HG03469 (cell line): Measurements from ENCODE around the gene PEX16.
"Not testable (repeated sequence)": the region's sequence is repeated elsewhere in the genome, so short reads cannot be mapped to it uniquely, and the experiment has no call there.

Experiments
- ATAC-seq: cut with Tn5 transposase; IDR thresholded peaks from one replicate; pipeline ENCODE4 v1.9.1; 2021; ENCODE audit warnings: mild to moderate bottlenecking, moderate library complexity, moderate number of reproducible peaks; ENCODE audit not compliant: unreplicated experiment

Gene PEX16

DNA sequence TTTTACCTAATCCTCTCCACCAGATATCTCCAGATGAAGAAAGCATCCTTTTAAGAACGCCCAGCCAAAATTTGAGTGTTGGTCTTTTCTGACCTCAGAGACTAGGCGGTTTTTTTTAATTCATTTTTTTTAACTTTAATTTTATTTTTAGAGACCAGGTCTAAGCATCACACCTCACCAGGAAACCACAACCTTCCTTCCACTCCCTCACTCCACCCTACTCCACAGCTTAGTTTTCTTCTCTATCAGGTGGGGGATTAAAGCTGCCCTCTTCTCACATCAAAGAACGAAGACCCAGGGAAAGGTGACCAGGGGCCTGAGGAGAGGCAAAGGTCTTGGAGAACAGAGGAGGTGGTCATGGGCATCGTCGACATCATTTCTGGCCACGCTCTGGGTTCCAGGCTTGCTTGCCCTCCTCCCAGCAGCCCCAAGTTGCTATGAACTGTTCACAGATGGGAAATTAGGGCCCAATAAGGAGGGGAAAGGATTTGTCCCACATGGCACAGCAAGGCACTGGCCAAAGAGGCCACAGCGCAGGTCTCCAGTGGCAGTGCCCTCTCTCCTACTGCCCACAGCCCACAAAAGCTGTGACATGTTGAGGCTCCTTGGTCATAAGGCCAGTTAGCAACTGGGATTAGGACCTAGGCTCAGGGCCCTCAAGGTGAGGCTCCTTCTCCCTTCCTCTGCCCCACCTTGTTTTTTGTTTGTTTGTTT lies 1.4 kb upstream of the PEX16 start:
- no peak for ATAC-seq

DNA sequence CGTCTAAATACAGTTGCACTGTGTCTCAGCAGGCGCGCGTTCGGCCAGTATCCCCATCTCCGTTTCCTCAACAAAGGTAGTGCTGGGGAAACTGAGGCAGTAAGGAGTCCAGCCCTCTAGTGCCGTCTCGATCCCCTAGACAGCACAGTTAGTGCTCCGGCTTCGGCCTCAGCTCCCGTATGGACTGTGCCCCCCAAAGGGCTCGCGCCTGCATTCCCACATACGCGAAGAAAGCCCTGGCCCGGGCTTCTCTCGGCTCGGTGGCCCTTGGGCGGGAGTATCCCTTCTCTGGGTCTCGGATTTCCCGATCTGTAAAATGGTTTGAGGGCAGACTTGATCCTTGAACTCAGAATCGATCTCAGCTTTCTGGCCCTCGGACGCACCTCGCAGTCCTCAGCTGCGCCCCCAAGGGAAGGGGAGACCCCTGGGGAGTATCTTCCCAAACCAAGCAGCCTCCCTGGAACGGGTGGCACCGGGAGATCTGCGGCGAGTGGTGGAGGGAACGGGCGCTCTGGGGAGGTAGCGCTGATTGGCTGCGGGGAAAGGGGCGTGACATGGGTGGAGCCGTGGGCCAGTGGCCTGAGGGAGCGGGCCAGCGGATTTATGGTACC lies 759 bp upstream of the PEX16 start:
- no peak for ATAC-seq

- no peak for ATAC-seq
Measured at GRCh38 chr11:45917286-45917622, 423 bp downstream of the PEX16 start.

DNA sequence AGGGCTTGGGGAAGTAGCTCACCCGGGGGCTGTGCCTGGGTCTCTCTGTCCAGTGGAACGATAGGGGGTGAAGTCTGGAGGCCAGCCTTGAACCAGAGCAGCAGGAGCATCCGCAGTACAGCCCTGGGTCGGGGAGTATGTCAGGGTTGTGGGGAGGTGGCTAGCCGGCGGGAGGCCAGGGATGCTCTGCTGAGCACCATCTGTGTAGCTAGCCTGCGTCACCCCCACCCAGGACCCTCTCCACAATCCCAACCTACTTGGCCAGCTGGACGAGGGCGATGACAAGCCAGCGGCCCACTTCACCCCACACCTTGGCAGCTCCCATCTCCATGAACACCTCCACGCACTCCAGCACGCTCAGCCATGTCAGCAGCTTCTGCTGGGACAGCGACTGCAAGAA lies 2.2 kb downstream of the PEX16 start:
- ATAC-seq, result no peak

- no peak for ATAC-seq
Measured at GRCh38 chr11:45913942-45914635, 3.6 kb downstream of the PEX16 start.

DNA sequence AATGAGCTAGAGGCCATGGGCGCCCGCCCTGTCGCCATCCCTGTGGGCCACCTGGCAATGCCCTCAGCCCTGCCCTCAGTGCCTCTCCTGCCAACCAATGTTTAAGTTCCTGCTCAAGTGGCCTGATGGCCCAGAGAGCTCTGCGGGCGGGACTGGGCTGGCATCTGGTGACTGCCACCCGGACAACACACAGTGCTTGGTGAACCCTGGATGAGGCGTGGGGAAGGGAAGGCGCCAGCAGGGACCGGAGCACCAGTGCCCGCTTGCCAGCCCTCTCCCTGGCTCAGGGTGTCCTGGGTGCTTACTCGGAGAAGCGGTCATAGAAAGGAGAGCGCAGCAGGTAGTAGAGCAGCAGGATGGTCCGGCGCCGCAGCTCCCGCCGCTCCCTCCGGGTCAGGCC lies 4.2 kb downstream of the PEX16 start:
- no peak for ATAC-seq

DNA sequence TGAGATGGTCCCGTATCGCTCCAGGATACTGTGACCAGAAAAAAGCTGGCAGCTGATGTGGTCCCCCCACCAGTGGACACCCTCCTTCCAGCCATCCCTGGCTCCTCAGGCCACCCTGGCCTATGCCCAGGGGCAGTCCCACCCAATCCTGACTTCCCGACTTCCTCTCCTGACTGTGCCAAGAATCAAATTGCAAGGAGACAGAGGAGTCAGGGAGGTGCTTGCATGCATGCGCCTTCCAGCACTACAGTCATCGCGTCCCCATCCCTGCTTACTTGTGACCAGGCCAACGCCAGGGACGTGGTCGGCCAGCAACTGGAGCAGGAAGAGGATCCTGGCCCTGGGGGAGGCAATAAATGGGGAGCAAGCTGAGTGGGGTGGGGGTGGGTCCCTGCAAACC lies 7.1 kb downstream of the PEX16 start:
- no peak for ATAC-seq

DNA sequence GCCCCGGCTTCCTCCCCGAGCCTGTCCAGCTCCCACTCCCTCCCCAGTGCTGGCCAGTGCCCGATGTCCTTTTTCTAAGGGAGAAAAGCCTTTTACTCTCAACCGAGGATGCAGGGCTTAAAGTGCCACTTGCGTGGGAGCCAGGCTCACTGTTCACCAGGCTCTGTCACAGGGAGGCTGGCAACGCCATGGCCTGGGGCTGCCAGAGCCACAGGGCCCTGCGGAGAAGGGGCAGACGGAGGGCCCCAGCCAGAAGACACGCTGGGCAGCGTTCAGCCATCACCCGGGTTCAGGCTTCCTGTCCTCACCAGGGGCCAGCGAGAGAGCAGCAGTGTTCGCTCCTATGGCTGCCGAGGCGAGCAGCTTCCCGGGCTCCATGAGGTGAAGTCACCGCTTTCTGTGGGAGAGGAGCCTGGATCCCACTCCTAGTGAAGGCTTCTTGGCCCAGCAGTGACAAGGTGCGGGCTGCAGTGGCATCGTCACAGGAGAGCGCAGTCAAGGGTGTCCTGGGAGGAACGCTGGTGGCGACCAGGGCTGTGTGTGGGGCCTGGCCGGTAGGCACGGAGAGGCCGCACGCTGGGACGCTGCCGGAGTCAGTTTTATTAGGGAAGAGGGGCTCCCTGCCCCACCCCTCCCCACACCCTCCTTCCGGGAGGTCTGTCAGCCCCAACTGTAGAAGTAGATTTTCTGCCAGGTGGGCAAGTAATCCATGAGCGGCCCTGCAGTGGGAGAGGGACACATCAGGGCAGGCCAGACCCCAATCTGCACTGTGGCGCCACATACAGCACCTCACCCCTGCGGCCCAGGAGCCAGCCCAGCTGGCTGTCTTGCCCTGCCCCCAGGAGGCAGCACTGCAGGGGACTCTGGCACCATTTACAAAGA lies 7.8 kb downstream of the PEX16 start:
- no peak for ATAC-seq

DNA sequence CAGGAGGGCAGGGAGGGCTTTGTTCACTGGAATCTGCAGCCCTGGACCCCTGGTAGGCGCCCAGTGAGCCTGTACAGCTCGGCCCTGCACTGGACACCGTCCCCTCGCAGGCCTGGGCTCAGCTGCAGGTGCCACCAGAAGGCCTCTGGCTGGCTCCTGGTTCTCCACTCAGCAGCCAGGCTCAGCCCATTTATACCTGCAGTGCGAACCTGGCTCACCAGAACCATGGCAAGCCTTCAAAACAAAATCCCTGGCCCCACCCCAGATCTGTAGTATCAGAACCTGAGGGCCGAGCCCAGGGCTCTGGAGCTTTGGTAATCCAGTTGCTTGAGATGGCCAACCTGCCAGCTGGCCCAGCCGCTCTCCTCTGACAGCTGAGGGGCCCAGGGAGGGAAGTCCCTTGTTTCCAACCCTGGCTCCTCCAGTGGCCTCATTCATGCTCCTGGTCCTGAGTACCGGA lies 9.7 kb downstream of the PEX16 start:
- no peak for ATAC-seq

- ATAC-seq, result no peak
Measured at GRCh38 chr11:45906965-45907611, 10.6 kb downstream of the PEX16 start, which contains the start of gene FREY1. Gene FREY1, minus strand, starts transcription at chr11:45907271. Its CDS starts 26 bp downstream, at chr11:45907245.

- ATAC-seq, result no peak
Measured at GRCh38 chr11:45906096-45906682, 11.5 kb downstream of the PEX16 start.

GRCh38 chr11:45905576-45905975 lies 12.1 kb downstream of the PEX16 start:
- not testable (repeated sequence) for ATAC-seq

GRCh38 chr11:45905095-45905494 lies 12.6 kb downstream of the PEX16 start:
- no peak for ATAC-seq

- no peak for ATAC-seq
Measured at GRCh38 chr11:45904309-45904915, 13.3 kb downstream of the PEX16 start.

DNA sequence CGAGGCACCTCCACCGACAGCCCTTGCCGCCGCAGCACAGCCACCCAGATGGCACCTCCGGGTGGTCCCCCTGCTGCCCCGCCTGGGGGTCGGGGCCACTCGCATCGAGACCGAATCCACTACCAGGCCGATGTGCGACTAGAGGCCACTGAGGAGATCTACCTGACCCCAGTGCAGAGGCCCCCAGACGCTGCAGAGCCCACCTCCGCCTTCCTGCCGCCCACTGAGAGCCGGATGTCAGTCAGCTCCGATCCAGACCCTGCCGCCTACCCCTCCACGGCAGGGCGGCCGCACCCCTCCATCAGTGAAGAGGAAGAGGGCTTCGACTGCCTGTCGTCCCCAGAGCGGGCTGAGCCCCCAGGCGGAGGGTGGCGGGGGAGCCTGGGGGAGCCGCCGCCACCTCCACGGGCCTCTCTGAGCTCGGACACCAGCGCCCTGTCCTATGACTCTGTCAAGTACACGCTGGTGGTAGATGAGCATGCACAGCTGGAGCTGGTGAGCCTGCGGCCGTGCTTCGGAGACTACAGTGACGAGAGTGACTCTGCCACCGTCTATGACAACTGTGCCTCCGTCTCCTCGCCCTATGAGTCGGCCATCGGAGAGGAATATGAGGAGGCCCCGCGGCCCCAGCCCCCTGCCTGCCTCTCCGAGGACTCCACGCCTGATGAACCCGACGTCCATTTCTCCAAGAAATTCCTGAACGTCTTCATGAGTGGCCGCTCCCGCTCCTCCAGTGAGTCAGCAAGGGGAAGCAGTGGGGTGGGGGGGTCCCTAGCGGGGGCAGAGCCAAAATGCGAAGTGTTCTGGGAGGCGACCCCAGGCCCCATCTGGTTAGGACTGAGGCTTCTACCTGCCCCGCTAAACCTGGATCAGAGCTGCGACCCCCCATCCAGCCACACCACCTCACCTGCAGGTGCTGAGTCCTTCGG lies 15.0 kb downstream of the PEX16 start:
- no peak for ATAC-seq

DNA sequence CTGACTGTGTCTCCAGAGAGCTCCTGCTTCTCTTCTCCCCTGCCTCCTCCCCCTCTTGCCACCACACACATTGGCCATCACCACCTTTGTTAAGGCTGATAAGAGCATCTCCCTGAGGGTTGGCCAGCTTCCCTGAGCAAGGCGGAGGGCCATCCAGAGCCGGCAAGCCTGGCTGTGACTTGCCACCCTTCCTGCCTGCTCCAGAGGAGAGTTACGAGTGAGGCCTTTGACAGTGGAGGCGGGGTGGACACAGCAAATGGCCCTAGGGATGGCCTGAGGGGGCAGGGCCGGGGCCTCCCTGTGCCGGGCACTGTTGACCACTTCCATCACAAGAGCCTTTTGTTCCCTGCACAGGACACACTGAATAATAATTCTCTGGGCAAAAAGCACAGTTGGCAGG lies 16.1 kb downstream of the PEX16 start:
- ATAC-seq, result no peak

DNA sequence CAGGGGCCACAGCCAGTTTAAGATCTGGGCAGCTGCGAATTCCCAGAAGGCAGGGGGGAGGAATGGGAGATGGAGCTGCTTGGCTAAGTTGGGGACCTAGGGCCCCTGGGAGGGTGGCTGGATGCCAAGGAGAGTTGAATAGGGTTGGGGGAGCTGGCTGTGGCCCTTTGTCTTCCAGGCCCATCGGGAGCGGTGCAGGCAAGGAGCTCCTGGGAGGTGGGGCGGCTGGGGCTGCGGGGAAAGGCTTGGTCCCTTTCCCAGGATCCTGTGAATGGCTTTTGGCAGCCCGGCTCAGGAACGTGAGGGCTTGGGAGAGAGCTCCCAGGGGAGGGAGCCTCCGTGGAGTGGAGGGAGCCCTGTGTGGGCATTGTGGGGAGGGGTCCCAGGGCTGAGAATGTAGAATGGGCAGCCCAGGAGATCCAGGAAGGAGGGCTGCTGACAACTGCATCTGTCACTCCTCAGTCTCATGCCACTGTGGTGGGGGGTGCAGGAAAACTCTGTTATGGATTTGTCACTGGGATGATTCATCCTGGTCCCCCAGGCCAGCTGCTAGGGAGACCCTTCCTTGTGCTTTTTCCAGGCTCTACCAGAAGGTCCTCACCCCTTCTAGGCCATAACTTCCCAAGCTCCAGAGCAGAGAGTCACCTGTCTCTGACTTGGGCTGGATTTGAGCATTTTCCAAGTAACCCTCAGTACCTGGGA lies 16.6 kb downstream of the PEX16 start:
- ATAC-seq, result no peak

DNA sequence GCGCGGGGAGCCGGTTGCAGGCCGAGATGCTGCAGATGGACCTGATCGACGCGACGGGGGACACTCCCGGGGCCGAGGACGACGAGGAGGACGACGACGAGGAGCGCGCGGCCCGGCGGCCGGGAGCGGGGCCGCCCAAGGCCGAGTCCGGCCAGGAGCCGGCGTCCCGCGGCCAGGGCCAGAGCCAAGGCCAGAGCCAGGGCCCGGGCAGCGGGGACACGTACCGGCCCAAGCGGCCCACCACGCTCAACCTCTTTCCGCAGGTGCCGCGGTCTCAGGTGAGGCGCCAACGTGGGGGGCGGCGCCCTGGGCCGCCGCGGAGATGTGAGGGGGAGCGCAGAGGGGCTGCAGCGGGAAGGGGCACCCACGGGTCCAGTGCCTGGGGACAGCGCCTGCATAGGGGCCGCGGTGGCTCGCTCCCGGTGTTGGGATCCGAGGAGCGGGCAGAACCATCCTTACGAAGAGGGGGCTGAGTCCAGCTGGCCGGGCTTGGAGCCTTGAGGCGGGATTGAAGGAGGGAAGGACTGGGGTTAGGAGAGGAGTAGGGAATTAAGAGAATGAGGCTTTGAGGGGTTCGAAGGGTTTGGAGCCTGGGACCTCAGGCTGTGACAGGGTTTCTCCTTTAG lies 17.4 kb downstream of the PEX16 start:
- not testable (repeated sequence) for ATAC-seq
